Central memory CD8-positive, alpha-beta T cell (primary cell): ENCODE measurements around the gene DNPEP.

Experiments used
- ATAC-seq: fragments of 150-1000 bp; cut with Tn5 transposase; replicated peaks from 2 replicates; pipeline ENCODE4 v1.10.0; 2022; ENCODE audit warnings: mild to moderate bottlenecking, moderate FRiP score, moderate number of reproducible peaks; ENCODE audit not compliant: poor library complexity, severe bottlenecking; ENCODE audit errors: extremely low read depth
- DNase-seq, 2 donors: peaks; one replicate each; pipeline ENCODE4 v3.0.0; 2021; ENCODE audit warnings: low spot score in 2 of 2
- H3K27ac Mint-ChIP-seq: one replicate; pipeline ENCODE4 v1.8.0; 2022; ENCODE audit warnings: low read depth, mild to moderate bottlenecking, moderate library complexity, mixed read lengths
- H3K27me3 Mint-ChIP-seq: one replicate; pipeline ENCODE4 v1.8.0; 2022; ENCODE audit warnings: mixed read lengths
- H3K36me3 Mint-ChIP-seq: one replicate; pipeline ENCODE4 v1.8.0; 2022; ENCODE audit warnings: mild to moderate bottlenecking, moderate library complexity, mixed read lengths; ENCODE audit not compliant: insufficient read depth
- H3K4me1 Mint-ChIP-seq: one replicate; pipeline ENCODE4 v1.8.0; 2022; ENCODE audit warnings: mixed read lengths
- H3K4me3 Mint-ChIP-seq: one replicate; pipeline ENCODE4 v1.8.0; 2022; ENCODE audit warnings: mild to moderate bottlenecking, moderate library complexity, mixed read lengths
- H3K9me3 Mint-ChIP-seq: one replicate; pipeline ENCODE4 v1.8.0; 2022; ENCODE audit warnings: mixed read lengths

DNPEP gene

DNA sequence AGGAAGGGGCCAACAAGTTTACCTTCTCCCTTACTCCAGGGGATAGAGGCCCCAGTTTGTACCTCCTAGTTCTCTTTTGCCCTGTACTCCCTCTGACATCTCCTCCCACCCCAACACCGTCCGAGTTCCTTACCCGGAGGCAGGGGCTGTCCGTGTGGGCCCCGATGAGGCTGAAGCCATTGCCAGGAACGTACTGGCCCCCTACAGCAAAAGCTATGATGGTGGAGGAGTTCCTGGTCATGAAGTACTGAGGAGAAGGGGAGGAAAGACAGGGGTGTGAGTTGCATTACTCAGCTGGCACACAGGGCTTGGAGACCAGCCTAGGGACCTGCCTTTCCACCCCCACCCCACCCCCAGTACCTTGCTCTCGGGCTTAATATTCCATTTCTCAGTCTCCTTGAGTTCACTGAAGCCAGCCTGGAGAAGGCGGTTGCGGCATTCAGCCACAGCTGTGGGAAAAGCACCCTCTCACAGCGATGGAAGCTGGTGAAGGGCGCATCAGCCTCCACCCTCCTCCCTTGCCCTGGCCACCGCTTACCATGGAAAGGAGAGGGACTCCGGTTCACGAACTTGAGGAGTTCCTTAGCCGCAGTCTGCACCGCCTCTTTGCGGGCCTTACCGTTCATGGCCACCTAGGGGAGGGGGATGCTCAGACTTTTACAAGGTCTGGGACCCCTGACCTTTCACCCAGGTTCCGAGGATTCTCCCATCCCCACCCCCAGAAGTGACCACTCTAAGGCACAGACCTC, 1.0 kb downstream of the DNPEP start:
- Mint-ChIP-seq H3K27me3 (no peaks in the 10 kb centered on the region), H3K4me3 (peak overlapping the region; percentile 95), H3K9me3 (no peaks in the 10 kb centered on the region), H3K4me1 (peaks cover 26% of the 10 kb centered on the region), H3K27ac (peak overlapping the region; percentile 95), H3K36me3 (peaks cover 30% of the 10 kb centered on the region)
- no peak for ATAC-seq
- no peak for DNase-seq

DNA sequence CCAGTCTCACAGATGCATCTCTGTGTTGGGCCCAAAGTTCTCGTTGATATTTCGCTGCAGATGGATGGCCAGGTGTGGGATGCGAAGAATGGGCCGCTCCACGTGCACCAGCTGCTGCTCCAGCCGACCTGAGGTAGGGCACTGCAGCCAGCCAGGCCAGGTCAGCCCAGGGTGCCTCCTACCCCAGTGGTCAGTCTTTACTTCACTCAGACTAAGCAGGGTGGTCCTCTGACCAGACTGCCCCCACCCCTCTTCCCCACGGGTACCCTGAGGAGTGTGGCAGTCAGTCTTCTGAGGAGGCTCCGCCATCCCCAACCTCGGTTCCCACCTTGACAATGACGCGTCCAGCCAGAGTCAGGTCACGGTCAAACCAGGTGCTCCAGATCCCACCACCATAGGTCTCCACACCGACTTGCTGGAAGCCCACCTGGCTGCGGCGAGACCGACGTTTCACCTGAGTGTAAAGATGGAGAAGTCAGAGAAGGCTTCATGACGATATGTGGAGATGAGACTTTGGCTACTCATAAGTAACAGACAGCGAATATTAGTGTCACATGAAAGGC, 1.7 kb downstream of the DNPEP start:
- Mint-ChIP-seq H3K27ac (no peak overlapping the region), H3K4me3 (peak overlapping the region; percentile 95), H3K9me3 (no peaks in the 10 kb centered on the region), H3K4me1 (peaks cover 28% of the 10 kb centered on the region), H3K36me3 (peaks cover 34% of the 10 kb centered on the region), H3K27me3 (no peaks in the 10 kb centered on the region)
- DNase-seq (no peak), ATAC-seq (no peak)

DNA sequence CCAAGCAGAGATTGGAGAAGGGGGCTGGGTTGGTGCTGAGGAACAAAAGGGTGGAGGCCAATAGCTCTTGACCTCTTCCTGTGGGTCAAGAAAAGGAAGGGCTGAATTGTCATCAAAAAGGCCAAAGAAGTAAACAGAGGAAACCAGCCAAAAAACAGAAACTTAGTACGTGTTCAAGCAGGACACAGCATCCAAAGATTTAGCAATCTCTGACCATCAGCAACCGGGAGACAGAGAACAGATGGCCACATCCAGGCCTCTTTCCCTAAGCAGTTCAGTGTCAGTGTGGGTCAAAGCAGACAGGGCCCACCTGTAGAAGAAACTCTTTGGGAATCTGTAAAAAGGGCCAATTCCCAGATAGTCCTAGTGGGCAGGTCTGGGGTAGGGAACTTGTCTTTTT, 2.9 kb downstream of the DNPEP start:
- Mint-ChIP-seq H3K36me3 (peaks cover 38% of the 10 kb centered on the region), H3K27ac (no peak overlapping the region), H3K27me3 (no peaks in the 10 kb centered on the region), H3K4me1 (peaks cover 32% of the 10 kb centered on the region), H3K4me3 (no peak overlapping the region), H3K9me3 (no peaks in the 10 kb centered on the region)
- DNase-seq (no peak), ATAC-seq (no peak)

DNA sequence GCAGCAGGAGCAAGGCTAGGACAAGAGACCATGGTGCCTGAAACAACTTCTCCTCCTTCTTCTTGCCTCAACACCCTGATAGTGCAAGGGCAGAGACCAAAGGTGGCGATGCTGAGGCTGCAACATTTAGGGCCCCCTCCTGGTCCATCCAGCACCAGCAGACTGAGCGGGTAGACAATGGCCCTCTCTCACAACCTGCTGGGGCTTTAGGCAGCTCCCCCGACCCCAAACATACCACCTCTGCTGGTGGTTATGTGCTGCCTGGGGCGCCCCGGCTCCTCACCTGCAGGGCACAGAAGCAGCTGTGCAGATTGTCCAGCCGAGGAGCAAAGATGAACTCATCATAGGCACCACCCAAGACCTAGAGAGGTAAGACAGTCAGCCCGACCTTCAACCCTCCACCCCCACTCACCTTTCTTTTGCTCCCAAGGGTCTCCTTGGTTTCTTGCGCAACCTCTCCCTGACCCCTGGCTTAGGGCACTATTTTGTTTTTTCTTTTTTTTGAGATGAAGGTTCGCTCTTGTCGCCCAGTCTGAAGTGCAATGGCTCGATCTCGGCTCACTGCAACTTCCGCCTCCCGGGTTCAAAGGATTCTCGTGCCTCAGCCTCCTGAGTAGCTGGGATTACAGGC, 3.5 kb downstream of the DNPEP start:
- H3K4me1 Mint-ChIP-seq: peaks cover 32% of the 10 kb centered on the region
- ATAC-seq (no peak), DNase-seq (no peak)
- H3K27ac Mint-ChIP-seq: no peak overlapping the region
- H3K4me3 Mint-ChIP-seq: no peak overlapping the region
- peaks cover 38% of the 10 kb centered on the region for H3K36me3 Mint-ChIP-seq
- H3K9me3 Mint-ChIP-seq: no peaks in the 10 kb centered on the region
- no peaks in the 10 kb centered on the region for H3K27me3 Mint-ChIP-seq

DNA sequence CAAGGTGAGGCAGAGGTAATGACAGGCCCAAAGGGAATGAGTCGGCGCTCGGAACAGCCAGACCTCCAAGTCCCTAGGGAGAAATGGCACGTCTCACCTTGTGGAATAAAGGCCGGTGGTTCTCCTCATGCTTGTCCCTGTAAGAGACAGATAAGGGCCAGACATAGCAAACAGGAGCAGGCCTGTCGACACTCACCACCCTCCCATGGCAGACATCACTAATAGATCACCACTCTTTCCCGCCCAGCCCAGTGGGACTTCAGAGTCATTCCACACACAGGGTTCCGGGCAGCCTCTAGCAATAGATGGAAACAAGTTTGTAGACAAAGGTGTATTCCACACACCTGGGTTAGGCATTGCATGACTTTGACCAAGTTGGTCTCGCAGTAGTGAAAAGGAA, 6.3 kb downstream of the DNPEP start:
- Mint-ChIP-seq H3K4me1 (peaks cover 22% of the 10 kb centered on the region), H3K36me3 (peaks cover 39% of the 10 kb centered on the region), H3K27me3 (no peaks in the 10 kb centered on the region), H3K4me3 (no peak overlapping the region), H3K27ac (no peak overlapping the region), H3K9me3 (no peaks in the 10 kb centered on the region)
- no peak for ATAC-seq
- DNase-seq: no peak

DNA sequence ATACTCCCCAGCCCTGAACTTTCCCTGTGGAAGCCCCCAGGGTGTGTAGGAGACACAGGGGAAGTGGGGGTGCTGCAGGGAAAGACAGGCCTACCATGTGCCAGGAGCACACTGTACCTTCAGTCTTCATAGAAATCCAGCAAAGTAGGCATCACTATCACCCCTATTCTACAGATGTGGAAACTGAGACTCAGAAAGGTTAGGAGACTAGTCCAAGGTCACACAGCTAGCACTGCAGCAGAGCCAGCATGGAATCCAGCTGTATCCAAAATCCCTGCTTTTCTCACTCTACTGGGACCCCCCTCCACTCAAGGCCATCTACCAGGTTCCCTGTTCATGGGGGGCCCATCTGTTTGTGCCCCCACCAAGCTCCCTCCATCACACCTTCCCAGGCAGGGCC, 6.8 kb downstream of the DNPEP start:
- Mint-ChIP-seq H3K4me3 (no peak overlapping the region), H3K27ac (no peak overlapping the region), H3K4me1 (peaks cover 19% of the 10 kb centered on the region), H3K36me3 (peaks cover 40% of the 10 kb centered on the region), H3K27me3 (no peaks in the 10 kb centered on the region), H3K9me3 (no peaks in the 10 kb centered on the region)
- ATAC-seq (no peak), DNase-seq (no peak)

DNA sequence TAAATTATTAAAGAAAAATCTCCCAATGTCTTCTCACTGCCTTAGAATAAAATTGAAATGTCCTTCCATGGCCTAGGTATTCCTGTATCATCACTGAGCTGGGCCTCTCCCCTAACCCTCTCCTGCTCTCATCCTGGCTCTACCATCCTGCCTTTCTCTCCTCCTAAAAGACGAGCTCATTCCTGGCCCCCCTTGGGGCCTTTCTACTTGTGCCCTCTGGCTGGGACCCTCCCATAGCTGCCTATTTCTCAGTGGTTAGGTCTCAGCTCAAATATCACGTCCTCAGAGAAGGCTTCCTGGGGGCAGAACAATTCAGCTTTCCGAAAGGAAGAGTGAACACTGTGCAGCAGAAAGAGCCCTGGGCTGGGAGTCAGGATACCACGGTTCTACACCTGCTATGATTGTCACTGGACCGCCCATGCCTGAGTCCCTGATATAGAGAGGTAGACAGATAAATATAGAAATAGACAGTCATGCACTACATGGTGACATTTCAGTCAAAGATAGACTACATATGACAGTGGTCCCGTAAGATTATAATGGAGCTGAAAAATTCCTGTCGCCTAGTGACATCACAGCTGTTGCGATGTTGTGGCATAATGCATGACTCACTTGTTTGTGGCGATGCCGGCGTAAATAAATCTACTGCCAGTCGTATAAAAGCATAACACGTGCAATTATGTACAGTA, 9.4 kb downstream of the DNPEP start:
- peaks cover 42% of the 10 kb centered on the region for H3K36me3 Mint-ChIP-seq
- ATAC-seq: no peak

DNA sequence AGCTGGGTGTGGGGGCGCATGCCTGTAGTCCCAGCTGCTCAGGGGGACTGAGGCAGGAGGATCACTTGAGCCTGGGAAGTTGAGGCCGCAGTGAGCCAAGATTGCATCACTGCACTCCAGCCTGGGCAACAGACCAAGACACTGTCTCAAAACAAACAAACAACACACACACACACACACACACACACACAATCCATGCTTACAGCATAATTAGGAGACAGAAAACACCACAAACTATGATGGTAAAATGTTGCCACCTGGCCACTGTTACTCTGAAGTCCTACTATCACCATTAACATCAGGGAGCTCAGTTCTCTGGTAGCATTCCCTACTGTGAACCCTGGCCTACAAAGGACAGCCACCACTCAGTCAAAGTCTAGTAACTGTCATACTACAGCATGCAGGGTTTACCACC, 18.3 kb downstream of the DNPEP start:
- ATAC-seq (no peak), DNase-seq (no peak)
- no peaks in the 10 kb centered on the region for H3K4me1 Mint-ChIP-seq
- no peaks in the 10 kb centered on the region for H3K9me3 Mint-ChIP-seq
- H3K27ac Mint-ChIP-seq: no peak overlapping the region
- no peak overlapping the region for H3K4me3 Mint-ChIP-seq
- peaks cover 14% of the 10 kb centered on the region for H3K36me3 Mint-ChIP-seq
- H3K27me3 Mint-ChIP-seq: no peaks in the 10 kb centered on the region

More for the DNA sequence above, 9.4 kb downstream of the DNPEP start:
- H3K27me3 Mint-ChIP-seq: no peaks in the 10 kb centered on the region
- no peak for DNase-seq
- peak overlapping the region; percentile 14 for H3K27ac Mint-ChIP-seq
- peaks cover 14% of the 10 kb centered on the region for H3K4me1 Mint-ChIP-seq
- H3K4me3 Mint-ChIP-seq: no peak overlapping the region
- no peaks in the 10 kb centered on the region for H3K9me3 Mint-ChIP-seq

DNA sequence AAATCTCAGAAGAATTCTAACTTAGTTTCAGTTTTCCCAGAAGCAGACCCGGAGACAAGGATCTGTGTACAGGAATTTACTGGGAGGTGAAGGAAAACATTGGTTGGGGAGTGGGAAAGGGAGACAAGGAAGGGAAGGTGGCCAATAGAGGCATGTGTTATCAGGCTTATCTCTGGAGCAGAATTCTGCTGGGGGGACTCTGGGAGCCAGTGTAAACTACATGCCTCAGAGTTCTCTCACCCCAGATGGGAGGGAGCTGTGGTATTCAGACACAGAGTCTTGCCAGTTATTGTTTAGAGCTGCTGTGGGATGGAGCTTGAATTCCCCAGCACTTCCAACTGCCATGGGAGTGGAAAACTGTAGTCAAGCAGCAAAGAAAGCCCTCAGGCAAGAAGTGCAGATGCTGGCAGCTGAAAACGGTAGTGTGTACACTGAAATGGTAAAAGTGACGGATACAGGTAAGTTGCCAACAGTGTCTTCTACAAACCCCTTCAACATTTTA, 19.0 kb downstream of the DNPEP start:
- no peak for DNase-seq
- Mint-ChIP-seq H3K36me3 (peaks cover 9% of the 10 kb centered on the region), H3K27me3 (no peaks in the 10 kb centered on the region), H3K4me3 (no peak overlapping the region), H3K4me1 (no peaks in the 10 kb centered on the region), H3K9me3 (no peaks in the 10 kb centered on the region), H3K27ac (no peak overlapping the region)
- ATAC-seq: no peak

DNA sequence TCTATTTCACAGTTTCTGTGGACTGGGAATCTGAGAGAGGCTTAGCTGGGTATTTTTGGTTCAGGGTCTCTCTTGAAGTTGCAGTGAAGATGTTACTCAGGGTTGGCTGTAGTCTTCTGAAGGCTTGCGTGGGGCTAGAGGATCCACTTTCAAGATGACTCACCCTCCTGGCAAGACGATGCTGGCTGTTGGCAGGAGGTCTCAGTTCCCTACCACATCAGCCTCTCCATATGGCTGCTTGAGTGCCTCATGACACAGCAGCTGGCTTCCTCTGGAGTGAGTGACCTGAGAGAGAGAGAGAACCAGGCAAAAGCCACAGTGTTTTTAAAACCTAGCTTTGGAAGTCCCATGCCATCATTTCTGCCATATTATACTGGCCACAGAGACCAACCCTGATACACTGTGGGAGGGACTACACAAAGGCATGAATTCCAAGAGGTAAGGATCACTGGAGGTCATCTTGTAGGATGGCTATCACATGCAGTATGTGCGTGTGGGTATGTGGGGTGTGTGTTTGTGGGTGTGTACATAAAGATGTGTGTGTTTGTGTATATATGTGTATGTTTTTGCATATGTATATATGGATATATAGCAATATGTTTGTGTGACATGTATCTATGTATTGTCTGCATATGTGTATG, 25.1 kb downstream of the DNPEP start:
- H3K4me3 Mint-ChIP-seq: no peak overlapping the region
- no peaks in the 10 kb centered on the region for H3K36me3 Mint-ChIP-seq
- peaks cover 20% of the 10 kb centered on the region for H3K27me3 Mint-ChIP-seq
- no peak overlapping the region for H3K27ac Mint-ChIP-seq
- ATAC-seq (no peak), DNase-seq (no peak)
- H3K4me1 Mint-ChIP-seq: no peaks in the 10 kb centered on the region
- H3K9me3 Mint-ChIP-seq: no peaks in the 10 kb centered on the region

DNA sequence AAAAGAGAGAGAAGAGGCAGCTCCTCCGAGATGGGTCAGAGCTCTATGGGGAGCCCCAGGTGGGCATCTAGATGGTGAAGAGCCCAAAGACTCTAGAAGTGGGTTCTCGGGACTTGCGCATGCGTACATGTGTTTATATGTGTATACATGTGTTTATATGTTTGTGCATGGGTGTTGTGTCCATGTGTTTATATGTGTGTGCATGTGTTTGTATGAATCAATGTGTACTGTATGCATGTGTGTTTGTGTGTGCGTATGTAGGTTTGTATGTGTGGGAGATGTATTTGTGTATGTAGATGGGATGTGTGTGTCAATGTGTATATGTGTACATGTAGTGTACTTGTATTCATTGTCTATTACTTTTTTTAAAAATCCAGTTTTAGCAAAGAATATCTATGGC, 25.6 kb downstream of the DNPEP start:
- no peaks in the 10 kb centered on the region for H3K4me1 Mint-ChIP-seq
- no peak overlapping the region for H3K27ac Mint-ChIP-seq
- H3K36me3 Mint-ChIP-seq: no peaks in the 10 kb centered on the region
- no peak overlapping the region for H3K4me3 Mint-ChIP-seq
- H3K9me3 Mint-ChIP-seq: no peaks in the 10 kb centered on the region
- DNase-seq (no peak), ATAC-seq (no peak)
- peaks cover 25% of the 10 kb centered on the region for H3K27me3 Mint-ChIP-seq
